NCI-H2081 (cell line): ENCODE data around the gene MAP3K5.
"Not testable (repeated sequence)": the region's sequence is repeated elsewhere in the genome, so short reads cannot be mapped to it uniquely, and the experiment has no call there.

Experiments used
- DNase-seq, 2 experiments: peaks; one replicate each; lab custom pipeline; 2025; lab: John Stamatoyannopoulos, UW

MAP3K5 gene

GRCh38 chr6:136608991-136609390 lies 183.3 kb downstream of the MAP3K5 start:
- no peak for DNase-seq

GRCh38 chr6:136607932-136608772 lies 184.1 kb downstream of the MAP3K5 start:
- peak; percentile 39 to 47 for DNase-seq

- peak in 1 of 2 experiments; percentile 43 for DNase-seq
Measured at GRCh38 chr6:136607204-136607931, 184.9 kb downstream of the MAP3K5 start.

- DNase-seq, result no peak
Measured at GRCh38 chr6:136604928-136605510, 187.3 kb downstream of the MAP3K5 start.

- no peak for DNase-seq
Measured at GRCh38 chr6:136604328-136604825, 187.9 kb downstream of the MAP3K5 start.

- peak in 1 of 2 experiments; percentile 57 for DNase-seq
Measured at GRCh38 chr6:136600818-136601217, 191.5 kb downstream of the MAP3K5 start.

- DNase-seq, result no peak
Measured at GRCh38 chr6:136599329-136600011, 192.8 kb downstream of the MAP3K5 start.

GRCh38 chr6:136598048-136598447 lies 194.2 kb downstream of the MAP3K5 start:
- DNase-seq, result no peak

- DNase-seq, result no peak
Measured at GRCh38 chr6:136594671-136595070, 197.6 kb downstream of the MAP3K5 start.

GRCh38 chr6:136593748-136594490 lies 198.4 kb downstream of the MAP3K5 start:
- DNase-seq, result no peak

- DNase-seq, result no peak
Measured at GRCh38 chr6:136592930-136593673, 199.2 kb downstream of the MAP3K5 start.

- DNase-seq, result no peak
Measured at GRCh38 chr6:136591617-136592016, 200.7 kb downstream of the MAP3K5 start.

GRCh38 chr6:136590846-136591245 lies 201.4 kb downstream of the MAP3K5 start:
- DNase-seq, result not testable (repeated sequence)

GRCh38 chr6:136587527-136587926 lies 204.8 kb downstream of the MAP3K5 start:
- no peak for DNase-seq

GRCh38 chr6:136586295-136586694 lies 206.0 kb downstream of the MAP3K5 start:
- no peak for DNase-seq

- DNase-seq, result not testable (repeated sequence)
Measured at GRCh38 chr6:136585523-136585922, 206.8 kb downstream of the MAP3K5 start.

GRCh38 chr6:136584290-136584689 lies 208.0 kb downstream of the MAP3K5 start:
- not testable (repeated sequence) for DNase-seq

GRCh38 chr6:136582711-136583471 lies 209.4 kb downstream of the MAP3K5 start:
- peak in 1 of 2 experiments; percentile 5 for DNase-seq

- no peak for DNase-seq
Measured at GRCh38 chr6:136579800-136580199, 212.5 kb downstream of the MAP3K5 start.

- DNase-seq, result no peak
Measured at GRCh38 chr6:136576821-136577220, 215.5 kb downstream of the MAP3K5 start.
